Sigmoid colon (tissue), 3 donors: ENCODE measurements around the gene CCR8.

Experiments used
- CTCF ChIP-seq, 4 experiments: fragments of 450-650 bp in 3 of 4; fragments of 200-600 bp in 1 of 4; IDR thresholded peaks; one replicate each; pipeline ENCODE4 v1.5.1; 2016 to 2019; ENCODE audit warnings: antibody characterized with exemption in 4 of 4, mild to moderate bottlenecking in 3 of 4, moderate library complexity in 2 of 4
- POLR2A ChIP-seq, 2 donors: fragments of 450-650 bp; IDR thresholded peaks; one replicate each; pipeline ENCODE4 v1.6.1; 2016; ENCODE audit warnings: antibody characterized with exemption in 2 of 2, mild to moderate bottlenecking in 2 of 2, moderate library complexity in 2 of 2

GRCh38 chr3:39343076-39343717, 13.7 kb downstream of the CCR8 start:
- TF ChIP-seq CTCF (IDR thresholded peaks at IDR 0.05): no peak
- no peak for TF ChIP-seq POLR2A (IDR thresholded peaks at IDR 0.05)
